GM18519 (cell line): ENCODE results near the gene GPD1L.
"Not testable (repeated sequence)": the region's sequence is repeated elsewhere in the genome, so short reads cannot be mapped to it uniquely, and the experiment has no call there.

Source experiments
- ATAC-seq: cut with Tn5 transposase; IDR thresholded peaks from one replicate; pipeline ENCODE4 v1.9.1; 2021; ENCODE audit warnings: mild to moderate bottlenecking, moderate library complexity; ENCODE audit not compliant: unreplicated experiment, low FRiP score

Gene GPD1L

GRCh38 chr3:32105291-32106131 lies 909 bp upstream of the GPD1L start:
- ATAC-seq: no peak

- ATAC-seq: no peak
Measured at GRCh38 chr3:32106929-32107362, 526 bp downstream of the GPD1L start.

- ATAC-seq: not testable (repeated sequence)
Measured at GRCh38 chr3:32108224-32108623, 1.8 kb downstream of the GPD1L start.

- no peak for ATAC-seq
Measured at GRCh38 chr3:32109256-32109655, 2.8 kb downstream of the GPD1L start.

GRCh38 chr3:32110233-32110760 lies 3.9 kb downstream of the GPD1L start:
- ATAC-seq: no peak

GRCh38 chr3:32111560-32111959 lies 5.1 kb downstream of the GPD1L start:
- no peak for ATAC-seq

- ATAC-seq: no peak
Measured at GRCh38 chr3:32113566-32113965, 7.1 kb downstream of the GPD1L start.

- ATAC-seq: no peak
Measured at GRCh38 chr3:32113981-32114545, 7.6 kb downstream of the GPD1L start.

- ATAC-seq: not testable (repeated sequence)
Measured at GRCh38 chr3:32114546-32115386, 8.3 kb downstream of the GPD1L start.

GRCh38 chr3:32117320-32117719 lies 10.9 kb downstream of the GPD1L start:
- ATAC-seq: no peak

- no peak for ATAC-seq
Measured at GRCh38 chr3:32118215-32118614, 11.8 kb downstream of the GPD1L start.

GRCh38 chr3:32120471-32120870 lies 14.1 kb downstream of the GPD1L start:
- ATAC-seq: no peak

- ATAC-seq: no peak
Measured at GRCh38 chr3:32121137-32121536, 14.7 kb downstream of the GPD1L start.

- ATAC-seq: no peak
Measured at GRCh38 chr3:32123620-32124019, 17.2 kb downstream of the GPD1L start.

- ATAC-seq: no peak
Measured at GRCh38 chr3:32125012-32125411, 18.6 kb downstream of the GPD1L start.

- no peak for ATAC-seq
Measured at GRCh38 chr3:32126305-32127015, 20.0 kb downstream of the GPD1L start.

GRCh38 chr3:32127219-32127826 lies 20.9 kb downstream of the GPD1L start:
- ATAC-seq: no peak

GRCh38 chr3:32128936-32129335 lies 22.5 kb downstream of the GPD1L start:
- no peak for ATAC-seq

GRCh38 chr3:32129832-32130231 lies 23.4 kb downstream of the GPD1L start:
- no peak for ATAC-seq

- ATAC-seq: no peak
Measured at GRCh38 chr3:32132121-32132520, 25.7 kb downstream of the GPD1L start.
